Stromal cell of bone marrow (primary cell): ENCODE results near the gene PFKFB4.
"Not testable (repeated sequence)": the region's sequence is repeated elsewhere in the genome, so short reads cannot be mapped to it uniquely, and the experiment has no call there.

Source experiments
- DNase-seq: peaks from one replicate; pipeline ENCODE4 v3.0.0-alpha.2; 2012; ENCODE audit warnings: low read depth

PFKFB4 gene

GRCh38 chr3:48558493-48559134, 2.0 kb upstream of the PFKFB4 start:
- no peak for DNase-seq

- no peak for DNase-seq
Observed at GRCh38 chr3:48555949-48556795, 431 bp downstream of the PFKFB4 start.

GRCh38 chr3:48555231-48555948, 1.2 kb downstream of the PFKFB4 start:
- no peak for DNase-seq

- DNase-seq: no peak
Observed at GRCh38 chr3:48553886-48554845, 2.4 kb downstream of the PFKFB4 start.

GRCh38 chr3:48553361-48553760, 3.2 kb downstream of the PFKFB4 start:
- no peak for DNase-seq

GRCh38 chr3:48552111-48552951, 4.3 kb downstream of the PFKFB4 start:
- DNase-seq: no peak

- DNase-seq: not testable (repeated sequence)
Observed at GRCh38 chr3:48551651-48552050, 5.0 kb downstream of the PFKFB4 start.

GRCh38 chr3:48548729-48549705, 7.6 kb downstream of the PFKFB4 start:
- peak; percentile 62 for DNase-seq

- DNase-seq: no peak
Observed at GRCh38 chr3:48548126-48548525, 8.5 kb downstream of the PFKFB4 start.

- no peak for DNase-seq
Observed at GRCh38 chr3:48546203-48546829, 10.3 kb downstream of the PFKFB4 start.

- DNase-seq: no peak
Observed at GRCh38 chr3:48544141-48544540, 12.5 kb downstream of the PFKFB4 start.

- DNase-seq: no peak
Observed at GRCh38 chr3:48543271-48543866, 13.2 kb downstream of the PFKFB4 start.

- no peak for DNase-seq
Observed at GRCh38 chr3:48538451-48538850, 18.2 kb downstream of the PFKFB4 start.

- no peak for DNase-seq
Observed at GRCh38 chr3:48536785-48537184, 19.8 kb downstream of the PFKFB4 start.

- DNase-seq: no peak
Observed at GRCh38 chr3:48536116-48536515, 20.5 kb downstream of the PFKFB4 start.

GRCh38 chr3:48535578-48535977, 21.0 kb downstream of the PFKFB4 start:
- no peak for DNase-seq

GRCh38 chr3:48532977-48533337, 23.6 kb downstream of the PFKFB4 start:
- no peak for DNase-seq

- DNase-seq: no peak
Observed at GRCh38 chr3:48532271-48532976, 24.2 kb downstream of the PFKFB4 start.
